HG03432 (cell line): ENCODE measurements around the gene PCBP3.

Experiments
- ATAC-seq: cut with Tn5 transposase; IDR thresholded peaks from one replicate; pipeline ENCODE4 v1.9.1; 2021; ENCODE audit warnings: mild to moderate bottlenecking, moderate library complexity; ENCODE audit not compliant: unreplicated experiment

The PCBP3 gene

DNA sequence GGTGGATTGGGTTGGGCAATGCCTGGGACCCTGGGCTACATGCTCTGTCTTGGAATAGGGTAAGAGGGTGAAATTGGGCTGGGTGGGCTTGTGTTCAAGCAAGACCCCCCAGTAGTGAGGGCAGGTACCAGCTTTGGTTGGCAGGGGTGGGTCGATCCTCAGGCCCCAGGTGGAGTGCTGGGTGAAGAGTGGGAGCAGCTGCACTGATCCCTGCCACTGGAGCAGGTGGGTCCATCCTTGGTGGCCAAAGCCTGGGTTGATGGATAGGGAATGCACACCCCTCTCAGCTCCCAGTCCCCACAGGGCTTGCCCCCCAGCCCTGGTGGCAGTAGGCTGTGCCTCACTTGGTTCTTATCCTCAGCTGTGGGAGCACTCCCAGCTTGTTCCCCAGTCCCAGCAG, 135.2 kb downstream of the PCBP3 start:
- ATAC-seq: no peak

DNA sequence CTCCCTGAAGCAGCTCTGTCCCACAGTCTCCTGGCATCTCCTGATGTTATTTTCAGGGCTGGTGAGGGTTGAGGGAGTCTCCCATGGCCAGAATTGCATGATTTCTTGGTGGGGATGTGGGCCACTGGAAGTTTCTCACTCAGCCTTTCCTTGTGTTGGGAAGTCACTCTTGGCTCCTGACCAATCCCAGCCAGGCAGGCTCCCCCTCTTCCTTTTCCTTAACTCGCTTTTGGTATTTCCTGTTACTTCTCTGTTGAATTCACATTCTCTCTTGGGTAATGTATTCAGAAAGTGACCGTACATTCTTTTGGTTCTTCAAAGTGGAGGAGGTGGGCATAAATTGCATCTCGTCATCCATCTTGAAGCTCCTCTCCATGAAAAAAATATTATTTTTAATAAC, 135.7 kb downstream of the PCBP3 start:
- no peak for ATAC-seq

DNA sequence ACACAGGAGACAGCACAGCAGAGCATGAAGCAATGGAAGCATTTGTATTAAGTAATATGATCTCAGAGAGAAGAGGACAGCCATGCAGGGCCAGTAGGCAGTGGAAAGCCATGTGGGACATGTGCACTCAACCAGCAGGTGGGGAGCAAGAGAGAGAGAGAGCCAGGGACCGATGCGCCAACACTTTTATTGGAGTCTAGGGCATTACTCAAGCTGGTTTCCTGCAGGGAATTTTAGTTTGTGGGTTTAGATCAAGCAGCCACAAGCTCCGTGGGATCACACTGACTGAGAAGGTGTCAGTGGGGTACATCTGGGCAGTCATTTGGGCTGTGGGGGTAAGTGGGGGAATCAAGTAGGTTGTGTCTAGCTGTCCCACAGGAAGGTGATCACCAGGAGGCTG, 137.1 kb downstream of the PCBP3 start:
- no peak for ATAC-seq

DNA sequence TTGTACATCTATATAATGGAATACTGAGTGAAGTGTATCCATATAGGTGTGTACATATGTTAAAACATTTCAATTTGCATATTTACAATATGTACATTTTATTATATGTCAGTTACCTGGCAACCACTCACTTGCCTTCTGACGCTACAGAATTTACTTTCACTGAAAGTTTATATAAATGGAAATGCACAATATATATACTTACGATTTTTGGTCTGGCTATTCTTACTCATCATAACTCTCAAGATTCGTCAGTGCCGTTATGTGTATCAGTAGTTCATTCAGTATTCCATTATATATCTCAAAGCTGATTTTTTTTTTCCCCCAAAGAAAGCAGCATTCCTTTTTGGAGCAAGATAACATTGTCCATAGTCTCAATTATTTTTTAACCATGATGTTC, 138.2 kb downstream of the PCBP3 start:
- ATAC-seq: no peak

DNA sequence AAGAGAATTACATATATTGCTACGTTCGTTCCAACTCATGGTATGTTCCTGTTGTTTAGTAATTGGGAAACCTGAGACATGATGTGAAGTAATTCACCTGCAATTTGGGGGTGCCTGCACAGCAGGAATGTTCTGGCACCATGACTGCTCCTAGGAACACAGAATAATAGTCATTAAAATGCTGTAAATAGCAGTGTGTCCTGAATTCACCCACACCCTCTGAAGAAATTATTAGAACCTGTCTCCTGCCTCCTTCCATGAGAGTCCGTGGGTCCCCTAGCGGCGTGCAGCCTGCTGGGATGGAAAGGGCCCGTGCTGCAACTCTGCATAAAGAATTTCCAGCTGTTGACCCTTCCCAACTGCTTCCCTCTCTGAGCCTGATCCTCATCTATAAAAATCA, 143.1 kb downstream of the PCBP3 start:
- no peak for ATAC-seq

DNA sequence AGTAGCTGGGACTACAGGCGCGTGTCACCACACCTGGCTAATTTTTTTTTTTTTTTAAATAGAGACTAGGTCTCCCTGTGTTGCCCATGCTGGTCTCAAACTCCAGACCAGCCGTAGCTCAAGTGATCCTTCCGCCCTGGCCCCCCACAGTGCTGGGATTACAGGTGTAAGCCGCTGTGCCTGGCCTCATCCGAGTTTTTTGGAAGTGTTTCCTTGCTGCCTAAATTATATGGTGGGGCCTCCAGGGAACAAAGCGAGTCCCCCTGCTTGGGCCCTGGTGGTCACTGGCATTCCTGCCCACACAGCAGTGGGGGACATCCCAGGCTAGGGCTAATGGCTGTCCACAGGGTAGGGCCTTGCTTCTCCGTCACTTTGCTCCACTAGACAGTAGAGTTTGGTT, 143.8 kb downstream of the PCBP3 start:
- ATAC-seq: no peak

DNA sequence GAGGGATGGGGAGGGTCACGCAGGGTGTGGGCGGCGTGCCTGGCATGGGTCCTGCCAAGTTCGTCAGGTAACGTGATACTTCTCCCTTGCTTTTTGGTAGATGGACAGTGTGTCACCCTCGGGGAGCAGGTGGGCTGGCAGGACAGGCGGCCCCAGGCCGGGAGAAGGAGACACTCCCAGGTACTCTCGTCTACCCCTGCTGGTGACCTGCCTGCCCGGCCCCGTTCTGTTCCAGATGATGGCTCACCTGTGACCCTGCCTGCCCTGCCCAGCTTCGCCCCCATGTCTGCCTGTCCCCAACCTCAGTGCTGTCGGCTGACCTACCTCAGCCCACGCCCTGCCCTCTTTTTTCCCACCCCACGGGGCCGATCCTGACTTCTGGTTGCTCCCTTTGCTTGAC, 144.7 kb downstream of the PCBP3 start:
- ATAC-seq: no peak

DNA sequence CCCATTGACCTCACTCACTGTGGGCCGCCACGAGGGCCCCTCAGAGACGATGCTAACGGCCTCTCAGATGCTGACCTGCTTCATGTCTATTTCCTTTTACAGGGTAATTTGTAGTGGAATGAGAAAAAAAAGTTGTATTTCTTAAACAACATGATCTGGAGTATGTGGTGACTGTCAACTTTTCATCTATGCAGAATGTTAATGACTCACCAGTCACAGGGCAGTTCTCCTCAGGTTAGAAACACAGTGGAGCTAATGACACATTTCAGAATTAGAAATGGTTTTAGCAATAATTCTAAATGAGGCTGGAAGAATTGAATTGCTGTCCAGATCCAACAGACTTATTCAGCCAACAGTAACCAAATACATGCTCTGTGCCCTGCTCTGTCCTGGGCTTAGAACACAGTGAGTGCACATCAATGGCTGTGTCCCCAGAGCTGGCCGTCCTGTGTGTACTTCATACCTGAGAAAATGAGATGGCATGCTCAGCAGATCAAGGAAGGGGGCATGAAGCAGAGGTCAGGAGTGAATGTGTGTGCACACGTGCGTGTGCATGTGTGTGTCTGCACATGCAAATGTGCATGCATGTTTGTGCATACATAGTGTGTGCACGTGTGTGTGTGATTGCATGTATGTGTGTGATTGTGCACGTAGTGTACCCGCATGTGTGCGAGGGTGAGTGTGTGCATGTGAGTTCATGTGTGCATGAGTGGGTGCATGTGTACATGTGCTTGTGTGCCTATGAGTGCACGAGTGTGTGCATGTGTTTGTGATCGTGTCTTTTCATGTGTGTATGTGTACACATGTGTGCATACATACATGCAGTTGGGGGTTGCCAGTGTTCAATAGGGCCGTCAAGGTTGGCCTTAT, 145.3 kb downstream of the PCBP3 start:
- no peak for ATAC-seq

DNA sequence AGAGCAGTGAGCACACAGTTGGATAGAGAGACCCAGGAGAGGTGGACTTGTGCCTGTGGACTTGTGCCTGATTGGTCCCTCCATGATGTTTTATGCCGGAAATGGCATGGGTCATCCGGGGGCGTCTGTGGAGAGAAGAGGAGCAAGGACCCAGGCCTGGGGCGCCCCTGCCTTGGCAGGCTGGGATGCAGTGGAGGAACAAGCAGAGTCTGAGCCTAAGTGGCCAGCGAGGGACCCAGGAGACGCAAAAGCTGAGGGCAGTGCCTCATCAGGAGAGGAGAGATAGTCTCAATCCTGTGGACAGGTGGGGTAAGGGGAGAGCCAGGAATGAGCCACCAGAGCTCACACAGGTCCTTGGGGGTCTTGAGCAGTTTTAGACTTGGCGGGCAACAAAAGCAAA, 146.9 kb downstream of the PCBP3 start:
- no peak for ATAC-seq

DNA sequence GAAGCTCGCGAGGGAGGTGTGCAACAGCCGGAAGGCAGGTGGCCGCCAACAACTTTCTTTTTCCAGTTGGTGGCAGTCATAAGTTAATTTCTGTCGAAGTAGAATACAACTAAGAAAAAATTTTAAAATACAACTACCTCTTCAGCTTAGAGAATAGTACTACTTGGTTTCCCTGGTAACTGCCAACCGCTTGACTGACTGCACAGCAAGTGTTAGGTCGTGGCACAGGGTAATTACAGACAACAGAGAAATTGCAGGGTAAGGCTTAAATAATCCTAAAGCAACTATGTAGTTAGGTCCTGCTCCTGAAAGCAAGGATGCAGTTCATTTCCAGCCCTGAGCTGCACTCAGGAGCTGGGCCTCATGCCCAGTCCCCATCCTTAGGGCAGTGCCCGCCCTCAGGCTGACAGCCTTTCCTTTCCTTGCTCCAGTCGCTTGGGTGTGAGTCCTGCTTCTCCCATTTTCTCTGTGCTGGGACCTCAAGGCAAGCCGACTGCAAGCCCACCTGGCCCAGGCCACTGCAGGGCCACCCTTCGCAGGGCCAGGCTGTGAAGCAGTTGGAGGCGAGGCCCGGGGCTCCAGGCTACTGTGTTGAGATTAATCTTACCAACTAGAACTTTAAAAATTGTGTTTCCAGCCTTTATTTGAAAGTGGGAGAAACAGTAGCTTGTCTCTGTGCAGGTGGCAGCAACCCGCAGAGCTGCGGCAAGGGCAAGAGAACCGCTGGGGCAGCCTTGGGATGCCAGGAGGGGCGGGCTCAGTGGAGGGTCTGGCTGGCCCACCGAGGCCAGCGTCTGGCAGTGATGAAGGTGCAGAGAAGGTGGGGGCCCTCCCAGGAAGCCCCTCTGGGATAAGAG, 148.3 kb downstream of the PCBP3 start:
- no peak for ATAC-seq

DNA sequence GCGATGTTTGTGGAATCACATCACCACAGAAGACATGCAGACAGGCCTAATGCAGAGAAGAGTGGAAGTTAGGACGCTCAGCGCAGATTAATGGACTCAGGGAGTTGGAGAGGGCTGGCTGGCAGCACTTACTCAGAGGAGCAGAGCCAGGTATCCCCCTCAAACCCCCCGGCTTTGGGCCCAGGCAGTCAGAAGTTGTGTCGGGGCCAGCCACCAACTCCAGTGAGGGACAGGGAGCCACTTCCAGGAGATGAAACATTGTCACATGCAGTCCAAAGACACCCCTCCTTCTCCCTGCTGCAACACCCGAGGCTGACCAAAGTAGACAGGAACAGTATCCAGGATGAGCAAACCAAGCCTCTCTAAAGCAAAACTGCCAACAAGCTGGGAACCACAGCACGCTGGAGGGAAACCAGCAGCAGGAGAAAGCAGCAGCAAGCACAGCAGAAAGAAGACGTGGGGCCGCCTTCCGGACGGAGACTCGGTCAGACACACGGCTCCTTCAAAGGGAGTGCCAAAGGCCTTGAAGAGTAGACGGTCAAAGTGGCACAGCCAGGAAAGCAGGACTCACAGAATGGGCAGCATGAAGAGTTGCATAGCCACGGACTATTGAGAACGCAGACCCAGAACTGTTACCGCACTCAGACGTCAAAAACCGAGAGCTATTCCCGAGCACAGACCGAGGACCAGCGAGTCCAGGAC, 149.3 kb downstream of the PCBP3 start:
- ATAC-seq: no peak

DNA sequence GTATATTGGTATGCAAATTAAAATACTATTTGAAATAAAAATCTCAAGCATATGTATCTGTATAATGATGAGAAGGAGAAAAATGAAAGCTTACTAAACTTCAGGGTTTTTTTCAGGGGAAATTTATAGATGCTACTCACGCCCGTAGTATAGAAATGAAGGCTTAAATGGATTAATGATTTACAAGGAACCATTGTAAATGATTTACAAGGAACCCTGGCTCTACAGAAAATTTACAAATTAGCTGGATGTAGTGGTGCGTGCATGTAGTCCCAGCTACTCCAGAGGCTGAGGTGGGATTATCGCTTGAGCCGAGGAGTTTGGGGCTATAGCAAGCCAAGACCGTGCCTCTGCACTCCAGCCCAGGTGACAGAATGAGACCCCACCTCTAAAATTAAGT, 150.5 kb downstream of the PCBP3 start:
- ATAC-seq: no peak

DNA sequence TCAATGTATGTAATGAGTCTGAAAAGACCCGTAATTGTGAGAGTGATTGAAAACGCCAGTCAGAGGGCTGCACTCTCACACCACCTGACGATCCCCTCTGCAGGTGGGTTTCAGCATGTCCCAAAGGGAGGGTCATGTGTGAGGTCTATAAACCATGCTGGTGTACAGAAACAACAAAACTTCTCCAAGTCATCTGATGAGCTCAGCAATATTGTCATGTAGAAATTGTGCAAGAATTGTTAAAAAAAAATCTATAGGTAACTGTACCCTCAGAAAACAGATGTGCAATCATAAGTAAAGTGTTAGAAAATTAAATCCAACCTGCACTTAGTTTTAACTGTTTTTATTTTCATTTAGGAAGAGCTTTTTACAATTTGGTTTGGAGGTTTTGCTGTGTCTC, 152.5 kb downstream of the PCBP3 start:
- ATAC-seq: no peak

DNA sequence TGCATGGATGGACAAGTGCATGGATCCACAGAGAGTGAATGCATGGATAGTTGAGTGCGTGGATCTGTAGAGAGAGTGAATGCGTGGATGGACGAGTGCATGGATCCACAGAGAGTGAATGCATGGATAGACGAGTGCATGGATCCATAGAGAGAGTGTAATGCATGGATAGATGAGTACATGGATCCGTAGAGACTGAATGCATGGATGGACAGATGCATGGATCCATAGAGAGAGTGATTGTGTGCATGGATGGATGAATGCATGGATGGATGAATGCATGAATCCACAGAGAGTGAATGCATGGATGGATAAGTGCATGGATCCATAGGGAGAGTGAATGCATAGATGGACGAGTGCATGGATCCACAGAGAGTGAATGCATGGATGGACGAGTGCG, 153.8 kb downstream of the PCBP3 start:
- no peak for ATAC-seq

DNA sequence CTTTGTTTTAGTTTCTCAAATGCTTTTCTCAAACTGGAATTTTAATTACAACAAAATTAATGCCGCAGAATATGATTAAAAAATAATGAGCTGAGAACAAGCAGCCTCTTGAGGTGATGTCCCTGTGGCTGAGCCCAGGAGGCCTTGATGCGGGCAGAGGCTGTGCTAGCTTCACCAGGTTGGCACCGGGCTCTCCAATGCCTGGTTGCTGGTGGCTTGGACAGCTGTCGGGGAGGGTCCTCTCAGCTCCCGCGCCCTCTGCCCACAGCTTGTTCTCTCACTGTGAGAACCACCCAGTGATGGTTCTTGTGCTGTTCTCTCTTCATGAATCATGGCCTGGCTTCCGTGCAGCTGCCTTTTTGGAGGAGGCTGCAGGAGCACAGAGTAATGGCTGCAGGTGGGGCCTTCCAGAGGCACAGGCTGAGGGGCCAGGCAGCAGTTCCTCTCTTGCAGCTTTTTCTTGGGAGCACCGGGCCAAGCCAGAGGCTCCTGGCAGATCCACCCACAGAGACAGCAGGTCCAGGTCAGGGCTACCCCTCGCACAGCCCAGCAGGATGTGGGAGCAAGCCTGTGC, 156.3 kb downstream of the PCBP3 start:
- ATAC-seq: no peak

DNA sequence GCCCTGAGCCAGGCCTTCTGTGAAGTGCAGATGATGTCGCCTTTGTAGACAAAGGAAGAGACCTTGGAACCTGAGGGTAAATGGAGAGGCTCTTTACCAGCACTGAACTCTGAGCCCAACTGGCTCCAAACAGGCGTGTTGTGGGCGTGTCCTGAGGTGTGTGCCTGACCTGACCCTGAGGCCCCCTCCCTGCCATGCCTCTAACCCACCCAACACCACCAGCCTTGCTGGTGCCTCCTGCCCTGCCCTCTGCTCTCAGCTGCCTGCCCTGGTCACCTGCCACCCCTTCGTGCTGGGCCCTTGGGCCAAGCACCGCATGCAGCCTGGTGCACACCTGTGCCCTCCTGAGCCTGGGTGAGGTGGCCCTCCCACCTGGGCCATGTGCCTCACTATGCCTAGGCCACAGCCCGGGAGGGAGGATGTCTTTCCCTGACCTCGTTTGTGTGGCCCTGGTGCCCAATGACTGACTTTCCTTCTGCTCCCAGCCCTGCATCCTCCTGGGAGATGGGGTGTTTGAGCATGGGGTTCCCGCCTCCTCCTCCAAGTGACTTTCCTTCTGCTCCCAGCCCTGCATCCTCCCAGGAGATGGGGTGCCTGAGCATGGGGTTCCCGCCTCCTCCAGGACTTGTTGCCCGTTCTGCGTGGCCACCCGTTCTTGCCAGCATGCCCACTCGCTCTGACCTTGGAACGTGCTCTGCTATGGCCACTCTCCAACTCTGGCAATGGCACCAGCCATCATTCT, 157.0 kb downstream of the PCBP3 start:
- no peak for ATAC-seq

DNA sequence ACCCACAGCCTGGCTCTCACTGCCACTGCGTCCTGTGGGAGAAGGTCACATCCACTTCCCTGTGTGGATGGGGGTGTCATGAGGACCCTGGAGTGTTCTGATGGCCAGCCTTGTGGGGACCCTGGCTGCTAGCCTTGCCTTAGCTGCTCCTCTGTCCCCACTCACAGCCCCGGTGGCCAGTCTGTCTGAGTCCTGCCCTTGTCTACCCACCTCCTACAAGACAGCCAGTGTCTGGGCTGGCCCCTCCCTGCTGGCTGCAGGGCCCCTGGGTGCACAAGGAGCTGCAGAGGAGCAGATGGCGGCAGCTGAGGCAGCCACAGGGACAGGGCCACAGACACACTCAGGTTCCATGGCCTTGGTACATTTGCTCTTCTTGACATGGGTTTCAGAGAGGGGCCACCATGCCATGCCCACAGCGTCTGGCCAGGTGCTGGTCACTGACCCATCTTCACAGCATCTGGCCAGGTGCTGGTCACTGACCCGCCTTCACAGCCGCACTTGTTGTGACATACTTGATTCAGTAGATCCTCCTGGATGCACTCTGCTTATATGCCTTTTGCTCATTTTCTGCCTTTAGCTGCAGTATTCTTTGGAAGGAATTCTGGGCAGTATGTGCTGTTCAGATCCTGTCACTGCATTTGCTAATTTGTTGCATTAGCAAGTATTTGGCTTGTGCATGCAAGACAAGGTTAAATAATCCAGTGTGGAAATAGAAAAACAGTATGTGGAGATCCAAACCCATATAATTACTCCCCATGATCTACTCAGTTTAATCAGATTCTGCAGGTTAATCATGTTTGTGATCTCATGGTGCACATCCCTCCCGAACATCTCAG, 157.8 kb downstream of the PCBP3 start:
- ATAC-seq: no peak

DNA sequence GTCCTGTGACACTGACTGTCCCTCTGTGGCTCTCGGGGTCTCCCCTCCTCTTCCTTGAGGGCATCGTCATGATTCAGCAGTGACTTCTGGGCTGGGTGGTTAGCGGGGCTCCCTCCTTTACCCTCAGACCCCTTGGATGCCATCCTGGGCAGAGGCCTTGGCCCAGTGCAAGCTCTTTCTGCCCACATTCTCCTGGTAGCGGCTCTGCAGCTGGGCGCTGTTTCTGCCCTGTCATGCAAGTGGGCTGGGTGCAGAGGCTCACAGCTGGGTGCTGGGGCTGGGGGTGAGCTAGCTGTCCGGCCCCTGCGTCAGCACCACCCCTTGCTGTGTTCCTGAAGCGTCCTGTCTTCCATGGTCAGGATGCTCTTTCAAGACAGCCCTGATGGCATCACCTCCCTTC, 158.5 kb downstream of the PCBP3 start:
- ATAC-seq: no peak

DNA sequence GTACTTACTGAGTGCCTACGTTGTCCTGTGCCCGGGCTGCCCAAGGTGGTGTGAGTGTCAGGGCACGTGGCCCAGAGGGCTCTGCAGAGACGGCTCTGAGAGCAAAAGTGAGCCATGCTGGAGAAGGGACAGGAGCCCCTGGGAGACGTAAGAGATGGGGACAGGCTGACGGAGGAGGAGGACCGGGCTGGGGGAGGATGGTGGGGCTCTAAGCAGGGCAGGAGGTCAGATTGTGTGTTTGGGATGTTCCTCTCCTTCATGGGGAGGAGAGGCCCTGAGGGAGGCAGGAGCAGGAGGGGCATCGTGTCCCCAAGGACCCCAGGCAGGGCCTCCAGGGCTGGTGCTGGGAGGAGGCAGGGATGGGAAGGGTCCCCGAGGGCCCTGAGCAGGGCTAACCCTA, 158.9 kb downstream of the PCBP3 start:
- no peak for ATAC-seq
